ENCODE results near the gene ANO1.

The ANO1 gene

GRCh38 chr11:70142221-70142875, 64.2 kb downstream of the ANO1 start:
- TF ChIP-seq POLR2A (IDR thresholded peaks at IDR 0.05; ENCODE audit: low read depth, low read length), result no peak
- DNase-seq (ENCODE audit: insufficient read length, low spot score) (no peak), FAIRE-seq (no peak)

DNA sequence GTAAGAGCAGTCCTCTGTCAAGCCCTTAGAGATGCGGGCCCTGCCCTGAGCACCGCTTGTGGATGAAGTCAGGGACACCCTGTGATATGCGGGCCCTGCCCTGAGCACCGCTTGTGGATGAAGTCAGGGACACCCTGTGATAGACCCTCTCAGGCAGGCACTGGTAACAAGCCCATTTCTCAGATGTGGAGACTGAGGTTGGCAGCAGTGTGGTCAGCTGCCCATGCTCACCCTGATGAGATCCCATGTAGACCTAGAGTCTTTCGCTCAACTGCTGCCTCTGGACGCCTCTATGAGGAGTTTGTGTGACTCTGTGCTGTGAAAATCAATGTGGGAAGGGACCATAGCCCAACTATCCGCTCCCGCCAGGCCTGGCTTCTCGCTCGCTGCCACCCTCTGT, 66.1 kb downstream of the ANO1 start:
- no peak for FAIRE-seq
- no peak for DNase-seq (ENCODE audit: insufficient read length, low spot score)
- no peak for TF ChIP-seq POLR2A (IDR thresholded peaks at IDR 0.05; ENCODE audit: low read depth, low read length)

- no peak for DNase-seq (ENCODE audit: insufficient read length, low spot score)
- no peak for FAIRE-seq
- TF ChIP-seq POLR2A (IDR thresholded peaks at IDR 0.05; ENCODE audit: low read depth, low read length), result no peak
Measured at GRCh38 chr11:70145071-70145470, 67.0 kb downstream of the ANO1 start.

GRCh38 chr11:70145841-70146240, 67.7 kb downstream of the ANO1 start:
- FAIRE-seq, result no peak
- TF ChIP-seq POLR2A (IDR thresholded peaks at IDR 0.05; ENCODE audit: low read depth, low read length), result no peak
- DNase-seq (ENCODE audit: insufficient read length, low spot score), result no peak

DNA sequence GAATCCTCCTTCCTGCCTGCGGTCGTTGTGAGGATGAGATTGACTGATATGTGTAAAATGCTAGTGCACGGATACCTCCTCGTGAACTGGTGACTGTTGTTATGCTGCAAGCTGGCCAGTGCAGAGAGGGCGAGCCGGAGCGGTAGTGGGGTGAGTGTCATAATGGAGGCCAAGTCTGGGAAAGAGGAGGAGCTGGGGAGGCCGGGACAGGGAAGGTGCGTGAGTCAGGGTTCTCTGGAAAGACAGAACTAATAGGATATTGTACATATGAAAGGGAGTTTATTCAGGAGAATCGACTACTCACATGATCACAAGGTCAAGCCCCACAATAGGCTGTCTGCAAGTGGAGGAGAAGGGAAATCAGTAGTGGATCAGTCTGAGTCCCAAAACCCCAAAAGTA, 68.2 kb downstream of the ANO1 start:
- FAIRE-seq, result no peak
- no peak for TF ChIP-seq POLR2A (IDR thresholded peaks at IDR 0.05; ENCODE audit: low read depth, low read length)
- no peak for DNase-seq (ENCODE audit: insufficient read length, low spot score)

DNA sequence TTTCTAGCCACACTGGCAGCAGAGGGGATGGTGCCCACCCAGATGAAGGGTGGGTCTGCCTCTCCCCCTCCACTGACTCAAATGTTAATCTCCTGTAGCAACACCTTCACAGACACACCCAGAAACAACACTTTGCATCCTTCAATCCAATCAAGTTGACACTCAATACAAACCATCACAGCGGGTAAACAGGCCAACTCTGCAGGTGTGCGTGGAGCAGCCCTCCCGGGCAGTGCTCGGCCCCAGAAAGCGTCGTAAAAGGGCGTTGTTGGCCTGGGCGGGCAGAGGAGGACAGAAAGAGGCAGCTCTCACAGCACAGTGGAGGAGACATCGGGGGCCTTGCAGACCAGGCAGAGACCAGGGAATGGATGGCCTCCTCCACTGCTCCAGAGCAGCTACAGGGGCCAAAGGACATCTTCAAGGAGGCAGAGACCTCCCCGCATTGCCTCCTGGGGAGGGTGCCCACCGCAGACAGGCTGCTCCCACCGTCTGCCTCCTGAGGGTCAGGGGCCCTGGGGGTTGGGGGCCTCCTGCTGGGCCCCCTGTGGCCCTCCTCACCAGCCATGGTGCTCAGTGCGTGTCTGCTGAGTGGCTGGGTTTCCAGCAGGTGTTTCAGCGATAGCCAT, 68.9 kb downstream of the ANO1 start:
- no peak for TF ChIP-seq POLR2A (IDR thresholded peaks at IDR 0.05; ENCODE audit: low read depth, low read length)

GRCh38 chr11:70147668-70148067, 69.6 kb downstream of the ANO1 start:
- DNase-seq (ENCODE audit: insufficient read length, low spot score) (no peak), FAIRE-seq (no peak)
- TF ChIP-seq POLR2A (IDR thresholded peaks at IDR 0.05; ENCODE audit: low read depth, low read length), result no peak

More for the DNA sequence above, 68.9 kb downstream of the ANO1 start:
- DNase-seq (ENCODE audit: insufficient read length, low spot score), result no peak
- FAIRE-seq, result no peak

DNA sequence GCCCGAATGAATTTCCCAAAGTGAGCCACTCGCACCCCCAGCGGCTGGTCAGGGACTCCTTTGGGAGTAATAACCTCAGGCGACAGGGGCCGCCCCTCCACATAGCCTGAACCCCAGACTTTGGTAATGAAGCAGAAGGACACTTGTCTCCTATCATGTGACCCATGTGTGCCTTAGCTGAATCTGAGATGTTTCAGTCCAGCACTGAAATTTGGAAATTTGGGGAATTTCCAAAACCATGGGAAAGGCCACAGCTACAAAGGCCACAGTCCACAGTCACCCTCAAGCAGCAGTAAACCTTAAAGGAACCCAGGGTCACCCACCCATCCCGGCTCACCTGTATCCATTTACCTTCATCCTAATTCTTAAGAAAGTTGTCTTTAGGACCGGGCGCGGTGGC, 73.6 kb downstream of the ANO1 start:
- DNase-seq (ENCODE audit: insufficient read length, low spot score), result no peak
- no peak for TF ChIP-seq POLR2A (IDR thresholded peaks at IDR 0.05; ENCODE audit: low read depth, low read length)
- no peak for FAIRE-seq

DNA sequence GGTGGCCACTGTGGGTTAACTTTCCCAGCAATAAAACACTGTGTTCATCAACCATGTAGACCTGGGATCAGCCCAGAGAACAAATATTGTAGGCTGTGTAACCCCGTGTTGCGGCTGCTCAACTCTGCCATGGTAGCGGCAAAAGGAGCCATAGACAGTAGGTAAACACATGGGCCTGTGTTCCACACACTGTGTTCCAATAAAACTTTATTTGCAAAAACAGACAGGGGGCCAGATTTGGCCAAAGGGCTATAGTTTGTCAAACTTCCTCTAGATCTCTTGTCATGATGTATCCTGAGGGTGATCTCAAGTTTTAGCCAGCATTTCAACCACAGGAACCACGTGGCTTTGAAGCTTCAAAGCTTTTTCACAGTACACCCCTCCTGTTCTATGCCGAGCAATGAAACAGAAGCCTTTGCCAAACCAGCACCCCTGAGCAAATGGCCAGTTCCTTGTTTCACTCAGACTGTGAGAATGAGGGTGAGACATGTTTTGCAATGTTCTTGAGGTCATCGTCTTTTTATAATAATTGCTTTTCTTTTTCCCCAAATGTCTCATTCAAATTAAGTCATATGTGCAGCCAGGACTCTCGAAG, 75.1 kb downstream of the ANO1 start:
- DNase-seq (ENCODE audit: insufficient read length, low spot score) (no peak), FAIRE-seq (no peak)
- no peak for TF ChIP-seq POLR2A (IDR thresholded peaks at IDR 0.05; ENCODE audit: low read depth, low read length)

DNA sequence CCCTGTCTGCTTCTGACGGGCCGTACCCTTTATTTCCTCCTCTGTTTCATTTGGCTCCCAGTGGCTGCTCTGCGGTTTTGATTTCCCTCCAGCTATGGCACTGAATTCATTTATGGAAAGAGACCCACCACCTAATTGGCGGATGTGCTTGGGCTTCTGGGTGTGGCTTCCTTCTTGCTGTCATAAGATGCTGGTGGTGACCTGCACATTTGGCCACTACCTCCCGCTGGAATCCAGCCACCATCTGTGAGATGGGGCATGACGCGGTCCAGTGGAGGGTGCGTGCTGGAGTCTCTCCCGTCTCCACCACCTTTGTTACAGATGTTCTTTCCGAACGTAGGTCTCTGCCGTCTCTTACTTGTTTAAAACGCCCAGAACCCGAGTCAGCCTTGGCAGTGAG, 77.3 kb downstream of the ANO1 start:
- TF ChIP-seq POLR2A (IDR thresholded peaks at IDR 0.05; ENCODE audit: low read depth, low read length), result no peak
- DNase-seq (ENCODE audit: insufficient read length, low spot score) (no peak), FAIRE-seq (no peak)

- DNase-seq (ENCODE audit: insufficient read length, low spot score) (no peak), FAIRE-seq (no peak)
- TF ChIP-seq POLR2A (IDR thresholded peaks at IDR 0.05; ENCODE audit: low read depth, low read length), result no peak
Measured at GRCh38 chr11:70156291-70157037, 78.3 kb downstream of the ANO1 start.

DNA sequence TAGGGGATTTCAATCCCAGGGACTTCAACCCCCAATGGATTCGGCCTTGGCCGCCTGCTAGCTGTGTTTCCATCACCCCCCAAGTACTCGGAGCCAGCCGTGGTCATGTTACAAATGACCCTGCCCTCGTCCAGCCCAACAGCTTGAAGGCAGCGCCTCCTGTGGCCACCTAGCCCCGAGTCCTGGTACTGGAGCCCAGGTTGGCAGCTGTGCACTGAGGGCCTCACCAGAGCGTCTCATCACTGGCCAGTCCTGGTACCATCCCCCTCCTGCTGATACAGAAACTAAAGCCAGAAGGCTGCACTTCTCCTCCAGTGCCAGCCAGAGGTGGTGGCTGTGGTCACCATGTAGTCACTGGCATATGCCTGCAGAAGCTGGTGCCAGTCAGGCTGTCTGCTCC, 80.1 kb downstream of the ANO1 start:
- no peak for TF ChIP-seq POLR2A (IDR thresholded peaks at IDR 0.05; ENCODE audit: low read depth, low read length)
- DNase-seq (ENCODE audit: insufficient read length, low spot score), result peak; percentile 59
- no peak for FAIRE-seq

- FAIRE-seq, result no peak
- no peak for TF ChIP-seq POLR2A (IDR thresholded peaks at IDR 0.05; ENCODE audit: low read depth, low read length)
- DNase-seq (ENCODE audit: insufficient read length, low spot score), result no peak
Measured at GRCh38 chr11:70158757-70159389, 80.8 kb downstream of the ANO1 start.
